HepG2 (cell line): ENCODE data around the gene CSE1L. TPM values are rescaled to one million over a fixed set of nuclear protein-coding genes. Genes with fewer than 3 reads are reported as not detected.
A peak's percentile ranks its signal among the peaks of the same experiment; 100 is the strongest.

Experiments used
- AKNA ChIP-seq: sonication (generic); formaldehyde crosslinking; IDR thresholded peaks from 2 replicates; pipeline ENCODE4 v1.4.0; 2020; ENCODE audit warnings: missing genetic modification reagents, borderline replicate concordance
- ETV6 ChIP-seq: sonication (generic); formaldehyde crosslinking; conservative IDR thresholded peaks from 2 replicates; pipeline ENCODE4 v1.4.0; 2020; ENCODE audit warnings: missing genetic modification reagents
- HNRNPL ChIP-seq: fragments of 200-400 bp; formaldehyde crosslinking; IDR thresholded peaks from 2 replicates; pipeline ENCODE4 v1.6.1; 2017; ENCODE audit warnings: mild to moderate bottlenecking, low read depth, low read length
- KDM5A ChIP-seq: fragments of 200-600 bp; sonication (generic); IDR thresholded peaks from 2 replicates; pipeline ENCODE4 v1.7.0; 2018; ENCODE audit warnings: antibody characterized with exemption, mild to moderate bottlenecking, low read length, borderline replicate concordance
- MAZ ChIP-seq, 2 experiments: sonication (generic) in 1 of 2; formaldehyde crosslinking in 1 of 2; IDR thresholded peaks; 2 replicates each; pipeline versions ENCODE4 v1.5.0 to v1.6.1; 2012 to 2020; ENCODE audit warnings: low read depth in 2 of 2, mild to moderate bottlenecking in 2 of 2, borderline replicate concordance in 1 of 2, improper control_type of control experiment in 1 of 2, low read length in 1 of 2, missing genetic modification reagents in 1 of 2, moderate library complexity in 1 of 2
- MTF1 ChIP-seq: sonication (generic); formaldehyde crosslinking; IDR thresholded peaks from 2 replicates; pipeline ENCODE4 v1.5.0; 2020; ENCODE audit warnings: missing genetic modification reagents
- SIX4 ChIP-seq: sonication (generic); formaldehyde crosslinking; IDR thresholded peaks from 2 replicates; pipeline ENCODE4 v1.4.0; 2020; ENCODE audit warnings: missing genetic modification reagents
- SKI ChIP-seq: fragments of 450-650 bp; IDR thresholded peaks from one replicate; pipeline ENCODE4 v1.6.1; 2018; ENCODE audit warnings: mild to moderate bottlenecking; ENCODE audit not compliant: partially characterized antibody
- SMC3 ChIP-seq: IDR thresholded peaks from 2 replicates; pipeline ENCODE4 v1.6.1; 2011; ENCODE audit warnings: low read length, improper control_type of control experiment
- TAF1 ChIP-seq: sonication (generic); formaldehyde crosslinking; IDR thresholded peaks from 2 replicates; pipeline ENCODE4 v1.4.0; 2020; ENCODE audit warnings: missing genetic modification reagents
- TBP ChIP-seq: sonication (generic); formaldehyde crosslinking; IDR thresholded peaks from 2 replicates; pipeline ENCODE4 v1.5.0; 2020; ENCODE audit warnings: missing genetic modification reagents
- TEAD2 ChIP-seq: sonication (generic); formaldehyde crosslinking; IDR thresholded peaks from 2 replicates; pipeline ENCODE4 v1.9.0; 2021; ENCODE audit warnings: missing genetic modification reagents
- TRAFD1 ChIP-seq: sonication (generic); formaldehyde crosslinking; IDR thresholded peaks from 2 replicates; pipeline ENCODE4 v1.5.1; 2020; ENCODE audit warnings: missing genetic modification reagents, mild to moderate bottlenecking, borderline replicate concordance
- ZBTB42 ChIP-seq: sonication (generic); formaldehyde crosslinking; IDR thresholded peaks from 2 replicates; pipeline ENCODE4 v1.5.0; 2020; ENCODE audit warnings: mild to moderate bottlenecking, missing genetic modification reagents
- ZBTB44 ChIP-seq: sonication (generic); formaldehyde crosslinking; IDR thresholded peaks from 2 replicates; pipeline ENCODE4 v1.4.0; 2020; ENCODE audit warnings: missing genetic modification reagents
- ZEB1 ChIP-seq: IDR thresholded peaks from 2 replicates; pipeline ENCODE4 v1.6.1; 2012; ENCODE audit warnings: mild to moderate bottlenecking, low read depth, inconsistent platforms; ENCODE audit not compliant: insufficient replicate concordance
- ZNF180 ChIP-seq: sonication (generic); formaldehyde crosslinking; IDR thresholded peaks from 2 replicates; pipeline ENCODE4 v1.4.0; 2020; ENCODE audit warnings: low read depth, missing genetic modification reagents, borderline replicate concordance
- ZNF30 ChIP-seq: sonication (generic); formaldehyde crosslinking; IDR thresholded peaks from 2 replicates; pipeline ENCODE4 v1.5.0; 2020; ENCODE audit warnings: mild to moderate bottlenecking, missing genetic modification reagents
- ZNF546 ChIP-seq: sonication (generic); formaldehyde crosslinking; conservative IDR thresholded peaks from 2 replicates; pipeline ENCODE4 v1.8.1; 2023; ENCODE audit warnings: mild to moderate bottlenecking, missing genetic modification reagents
- ZNF761 ChIP-seq: sonication (generic); formaldehyde crosslinking; conservative IDR thresholded peaks from 2 replicates; pipeline ENCODE4 v1.4.0; 2020; ENCODE audit warnings: mild to moderate bottlenecking, missing genetic modification reagents
- polyA plus RNA-seq, 8 experiments: library from polyadenylated mRNA; depleted of rRNA in 3 of 8; stranded (reverse) in 7 of 8; unstranded in 1 of 8; fragments of >200 nt; fragmentation: Illumina TruSeq in 4 of 8; extraction: Trizol in 4 of 8; gene quantifications; 2 replicates each; pipeline versions ENCODE4 v1.2.1 to v1.2.3, GENCODE V29; 2011 to 2016; ENCODE audit warnings: low read depth in 4 of 8, missing spikeins in 1 of 8, mixed read lengths in 1 of 8; ENCODE audit not compliant: insufficient read depth in 1 of 8
- total RNA-seq, 5 experiments: library from RNA; depleted of rRNA; stranded (reverse); fragments of >200 nt; fragmentation: Illumina TruSeq; extraction: Trizol; gene quantifications; 2 replicates each; pipeline ENCODE4 v1.2.3, GENCODE V29; 2016; ENCODE audit warnings: low read depth in 1 of 5

CSE1L gene
- total and polyA plus RNA-seq, 2 of the 13 experiments (the other 11 are each of a cell fraction or from before 2014, with no cell fraction given) = 56.9 to 258 TPM

GRCh38 chr20:49046087-49046900 lies at the start of gene CSE1L (continued):
- TF ChIP-seq ETV6 (CRISPR knock-in tag) = peak; percentile 94
- TF ChIP-seq MAZ (IDR thresholded peaks at IDR 0.05; ENCODE audit: borderline replicate concordance, low read depth, low read length) = peak; percentile 70; the same call in 1 of the 2 replicates
- TF ChIP-seq MAZ (CRISPR knock-in tag; IDR thresholded peaks at IDR 0.05; ENCODE audit: low read depth) = peak; percentile 87
- TF ChIP-seq ZNF546 = peak; percentile 50
- TF ChIP-seq ZBTB42 (CRISPR knock-in tag) = peak; percentile 88; the same call in 1 of the 2 replicates
- peak; percentile 95 for TF ChIP-seq AKNA (CRISPR knock-in tag)
- peak; percentile 97 for TF ChIP-seq TAF1 (CRISPR knock-in tag)
- peak; percentile 97; the same call in 1 of the 2 replicates for TF ChIP-seq ZNF180 (CRISPR knock-in tag)
- TF ChIP-seq ZBTB44 (CRISPR knock-in tag) = peak; percentile 73; the same call in 1 of the 2 replicates
- TF ChIP-seq ZNF30 (CRISPR knock-in tag) = 0 out of 2 replicates have a peak, but pooled peaks have one; percentile 88
- TF ChIP-seq ZNF761 (CRISPR knock-in tag) = 0 out of 2 replicates have a peak, but pooled peaks have one; percentile 58
- peak; percentile 89; the same call in 1 of the 2 replicates for TF ChIP-seq TEAD2 (CRISPR knock-in tag)
- TF ChIP-seq KDM5A = peak; percentile 95
- TF ChIP-seq TRAFD1 (CRISPR knock-in tag) = peak; percentile 92; the same call in 1 of the 2 replicates
- TF ChIP-seq HNRNPL = peak; percentile 89
- TF ChIP-seq MTF1 (CRISPR knock-in tag) = peak; percentile 92
- TF ChIP-seq ZEB1 = peak; percentile 58
- peak; percentile 29 for TF ChIP-seq SKI
- no peak for TF ChIP-seq SMC3
- peak; percentile 3; the same call in 1 of the 2 replicates for TF ChIP-seq SIX4 (CRISPR knock-in tag)
- peak; percentile 96; the same call in 1 of the 2 replicates for TF ChIP-seq TBP (CRISPR knock-in tag)
